ENCODE data around the gene ADGRG4. TPM values are rescaled to one million over a fixed set of nuclear protein-coding genes. Genes with fewer than 3 reads are reported as not detected.

ADGRG4 gene
- total and polyA plus RNA-seq, 2 donors (not counting 1 experiment from before 2014, with no cell fraction given), result 0.03 TPM; not detected in 1

DNA sequence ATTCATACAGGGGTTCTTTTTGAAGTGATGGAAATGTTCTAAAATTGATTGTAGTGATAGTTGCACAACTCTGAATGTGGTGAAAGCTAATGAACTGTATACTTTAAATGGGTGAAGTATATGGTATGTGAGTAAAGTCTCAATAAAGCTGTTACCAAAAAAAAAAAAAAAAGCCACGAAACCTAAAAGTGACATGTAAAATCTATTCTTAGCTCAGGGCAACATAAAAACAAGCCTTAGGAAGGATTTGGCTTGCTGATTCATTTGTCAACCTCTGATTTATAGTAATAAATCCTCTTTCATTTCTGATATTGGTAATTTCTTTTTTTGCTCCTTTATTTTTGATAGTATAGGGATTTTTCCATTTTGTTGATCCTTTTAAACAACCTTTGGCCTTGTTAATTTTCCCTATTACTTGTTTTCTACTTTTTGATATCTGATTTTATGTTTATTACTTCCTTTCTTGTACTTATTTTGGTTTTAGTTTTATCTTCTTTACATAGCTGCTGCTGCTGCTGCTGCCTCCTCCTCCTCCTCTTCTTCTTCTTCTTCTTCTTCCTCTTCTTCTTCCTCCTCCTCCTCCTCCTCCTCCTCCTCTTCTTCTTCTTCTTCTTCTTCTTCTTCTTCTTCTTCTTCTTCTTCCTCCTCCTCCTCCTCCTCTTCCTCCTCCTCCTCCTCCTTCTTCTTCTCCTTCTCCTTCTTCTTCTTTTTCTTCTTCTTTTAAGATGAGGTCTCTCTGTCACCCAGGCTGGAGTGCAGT lies 79.4 kb downstream of the ADGRG4 start:
- H3K27me3 ChIP-seq (ENCODE audit: control insufficient read depth, insufficient read depth, low read length), result no peaks in the 10 kb centered on the region
- no peaks in the 10 kb centered on the region for H3K4me1 ChIP-seq (ENCODE audit: control insufficient read depth, extremely low read depth, insufficient read depth, low read length)
- DNase-seq (ENCODE audit: low read depth in 2 of 2), result no peak
- no peak overlapping the region for H3K4me2 ChIP-seq (ENCODE audit: extremely low read depth, insufficient read depth, low read length)
- H2AFZ ChIP-seq (ENCODE audit: low read length), result no peak overlapping the region
- H4K20me1 ChIP-seq (ENCODE audit: control insufficient read depth, extremely low read depth, insufficient read depth, low read length), result no peaks in the 10 kb centered on the region
- H3K9ac ChIP-seq (ENCODE audit: insufficient read depth, low read length), result no peak overlapping the region
- H3K4me3 ChIP-seq (replicated peaks in 1 of 4; ENCODE audit: control extremely low read depth in 1 of 4, insufficient read depth in 1 of 4, low read depth in 3 of 4, low read length in 4 of 4), result no peak overlapping the region
- TF ChIP-seq, protein P1, sequence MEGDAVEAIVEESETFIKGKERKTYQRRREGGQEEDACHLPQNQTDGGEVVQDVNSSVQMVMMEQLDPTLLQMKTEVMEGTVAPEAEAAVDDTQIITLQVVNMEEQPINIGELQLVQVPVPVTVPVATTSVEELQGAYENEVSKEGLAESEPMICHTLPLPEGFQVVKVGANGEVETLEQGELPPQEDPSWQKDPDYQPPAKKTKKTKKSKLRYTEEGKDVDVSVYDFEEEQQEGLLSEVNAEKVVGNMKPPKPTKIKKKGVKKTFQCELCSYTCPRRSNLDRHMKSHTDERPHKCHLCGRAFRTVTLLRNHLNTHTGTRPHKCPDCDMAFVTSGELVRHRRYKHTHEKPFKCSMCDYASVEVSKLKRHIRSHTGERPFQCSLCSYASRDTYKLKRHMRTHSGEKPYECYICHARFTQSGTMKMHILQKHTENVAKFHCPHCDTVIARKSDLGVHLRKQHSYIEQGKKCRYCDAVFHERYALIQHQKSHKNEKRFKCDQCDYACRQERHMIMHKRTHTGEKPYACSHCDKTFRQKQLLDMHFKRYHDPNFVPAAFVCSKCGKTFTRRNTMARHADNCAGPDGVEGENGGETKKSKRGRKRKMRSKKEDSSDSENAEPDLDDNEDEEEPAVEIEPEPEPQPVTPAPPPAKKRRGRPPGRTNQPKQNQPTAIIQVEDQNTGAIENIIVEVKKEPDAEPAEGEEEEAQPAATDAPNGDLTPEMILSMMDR (conservative IDR thresholded peaks at IDR 0.05 in 1 of 2, IDR thresholded peaks at IDR 0.05 in 1 of 2; ENCODE audit: low read depth in 1 of 2, low read length in 2 of 2), result no peak
- TF ChIP-seq EZH2 (IDR thresholded peaks at IDR 0.05; ENCODE audit: low read length, missing control alignments), result no peak
- no peak overlapping the region for H3K27ac ChIP-seq (ENCODE audit: insufficient read depth, low read length)
- H3K79me2 ChIP-seq (ENCODE audit: control insufficient read depth, insufficient read depth, low read length), result no peaks in the 10 kb centered on the region
- no peaks in the 10 kb centered on the region for H3K9me3 ChIP-seq (ENCODE audit: control insufficient read depth, insufficient read depth, low read depth, low read length)
- H3K36me3 ChIP-seq (ENCODE audit: control insufficient read depth, insufficient read depth, low read length), result no peaks in the 10 kb centered on the region

DNA sequence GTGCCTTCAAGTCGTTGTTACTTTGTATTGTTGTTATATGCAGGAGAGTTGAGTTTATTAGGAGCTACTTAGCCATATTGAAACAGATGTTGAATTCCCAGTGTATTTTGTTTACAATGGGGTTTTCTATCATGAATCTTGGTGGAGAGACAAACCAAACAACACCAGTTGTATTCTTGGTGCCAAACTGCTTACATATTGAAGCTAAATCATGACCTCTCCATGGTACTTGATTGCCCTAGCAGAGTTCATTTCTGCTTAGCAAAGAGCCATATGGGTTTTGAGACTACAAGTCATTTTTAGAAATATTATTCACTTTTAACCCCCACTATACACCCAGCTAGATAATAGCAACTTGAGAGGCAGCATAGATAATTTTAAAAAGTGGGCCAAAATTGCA lies 85.4 kb downstream of the ADGRG4 start:
- Histone ChIP-seq H3K4me3 (replicated peaks in 1 of 4; ENCODE audit: control extremely low read depth in 1 of 4, insufficient read depth in 1 of 4, low read depth in 3 of 4, low read length in 4 of 4) (no peak overlapping the region), H3K27ac (ENCODE audit: insufficient read depth, low read length) (no peak overlapping the region), H3K4me2 (ENCODE audit: extremely low read depth, insufficient read depth, low read length) (no peak overlapping the region), H2AFZ (ENCODE audit: low read length) (no peak overlapping the region), H3K9ac (ENCODE audit: insufficient read depth, low read length) (no peak overlapping the region), H3K79me2 (ENCODE audit: control insufficient read depth, insufficient read depth, low read length) (no peaks in the 10 kb centered on the region), H3K36me3 (ENCODE audit: control insufficient read depth, insufficient read depth, low read length) (no peaks in the 10 kb centered on the region), H3K27me3 (ENCODE audit: control insufficient read depth, insufficient read depth, low read length) (no peaks in the 10 kb centered on the region), H4K20me1 (ENCODE audit: control insufficient read depth, extremely low read depth, insufficient read depth, low read length) (no peaks in the 10 kb centered on the region), H3K9me3 (ENCODE audit: control insufficient read depth, insufficient read depth, low read depth, low read length) (no peaks in the 10 kb centered on the region), H3K4me1 (ENCODE audit: control insufficient read depth, extremely low read depth, insufficient read depth, low read length) (no peaks in the 10 kb centered on the region)
- DNase-seq (ENCODE audit: low read depth in 2 of 2), result no peak
- TF ChIP-seq, protein P1 (conservative IDR thresholded peaks at IDR 0.05 in 1 of 2, IDR thresholded peaks at IDR 0.05 in 1 of 2; ENCODE audit: low read depth in 1 of 2, low read length in 2 of 2), result no peak
- no peak for TF ChIP-seq EZH2 (IDR thresholded peaks at IDR 0.05; ENCODE audit: low read length, missing control alignments)

DNA sequence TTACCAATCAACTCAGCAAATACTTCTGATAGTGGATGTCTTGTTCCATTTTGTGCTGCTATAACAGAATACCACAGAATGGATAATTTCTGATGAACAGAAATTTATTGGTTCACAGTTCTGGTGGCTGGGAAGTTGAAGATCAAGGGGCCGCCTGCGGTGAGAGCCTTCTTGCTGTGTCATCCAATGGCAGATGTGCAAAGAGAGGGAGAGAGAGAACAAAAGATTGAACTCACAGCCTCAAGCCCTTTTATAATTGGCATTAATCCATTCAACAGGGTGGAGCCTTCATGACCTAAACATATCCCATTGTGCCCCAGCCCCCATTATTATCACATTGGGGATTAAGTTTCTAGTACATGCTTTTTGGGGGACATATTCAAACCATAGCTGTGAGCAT lies 86.1 kb downstream of the ADGRG4 start:
- DNase-seq (ENCODE audit: low read depth in 2 of 2), result no peak
- Histone ChIP-seq H3K27me3 (ENCODE audit: control insufficient read depth, insufficient read depth, low read length) (no peaks in the 10 kb centered on the region), H3K9ac (ENCODE audit: insufficient read depth, low read length) (no peak overlapping the region), H3K36me3 (ENCODE audit: control insufficient read depth, insufficient read depth, low read length) (no peaks in the 10 kb centered on the region), H3K4me3 (replicated peaks in 1 of 4; ENCODE audit: control extremely low read depth in 1 of 4, insufficient read depth in 1 of 4, low read depth in 3 of 4, low read length in 4 of 4) (no peak overlapping the region), H3K79me2 (ENCODE audit: control insufficient read depth, insufficient read depth, low read length) (no peaks in the 10 kb centered on the region), H3K9me3 (ENCODE audit: control insufficient read depth, insufficient read depth, low read depth, low read length) (no peaks in the 10 kb centered on the region), H4K20me1 (ENCODE audit: control insufficient read depth, extremely low read depth, insufficient read depth, low read length) (no peaks in the 10 kb centered on the region), H3K27ac (ENCODE audit: insufficient read depth, low read length) (no peak overlapping the region), H2AFZ (ENCODE audit: low read length) (no peak overlapping the region), H3K4me2 (ENCODE audit: extremely low read depth, insufficient read depth, low read length) (no peak overlapping the region), H3K4me1 (ENCODE audit: control insufficient read depth, extremely low read depth, insufficient read depth, low read length) (no peaks in the 10 kb centered on the region)
- TF ChIP-seq, protein P1 (conservative IDR thresholded peaks at IDR 0.05 in 1 of 2, IDR thresholded peaks at IDR 0.05 in 1 of 2; ENCODE audit: low read depth in 1 of 2, low read length in 2 of 2), result no peak
- no peak for TF ChIP-seq EZH2 (IDR thresholded peaks at IDR 0.05; ENCODE audit: low read length, missing control alignments)

Data from fibroblast of lung (primary cell).